ENCODE data around the gene GTF2F2. TPM values are rescaled to one million over a fixed set of nuclear protein-coding genes. Genes with fewer than 3 reads are reported as not detected.

GTF2F2 gene
- total RNA-seq, 1 donor from 2014 or later, result 18.9 TPM

DNA sequence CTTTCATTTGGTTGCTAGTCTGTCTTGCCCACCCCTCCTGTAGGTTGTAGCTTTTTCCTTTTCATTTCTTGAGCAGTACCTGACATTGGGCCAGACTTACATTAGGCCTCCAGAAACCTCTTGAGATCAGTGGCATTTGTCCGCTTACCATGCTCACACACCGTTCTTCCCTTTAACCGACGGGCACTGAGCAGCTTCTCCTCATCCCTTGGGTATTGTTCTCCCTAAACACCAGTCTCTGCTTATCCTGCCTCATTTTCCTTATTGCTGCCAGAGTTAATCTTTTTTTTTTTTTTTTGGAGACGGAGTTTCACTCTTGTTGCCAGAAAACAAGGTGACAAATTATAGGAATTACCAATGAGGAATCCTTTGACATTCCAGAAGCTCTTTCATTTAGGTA is 107.7 kb downstream of the GTF2F2 start:
- Histone ChIP-seq H3K27me3 (no peaks in the 10 kb centered on the region), H3K36me3 (no peaks in the 10 kb centered on the region), H3K27ac (no peak overlapping the region), H3K4me1 (peaks cover 9% of the 10 kb centered on the region), H3K9me3 (no peaks in the 10 kb centered on the region), H3K4me3 (no peak overlapping the region)
- no peak for DNase-seq (ENCODE audit: extremely low spot score in 2 of 2)
- TF ChIP-seq CTCF (IDR thresholded peaks at IDR 0.05) (no peak), POLR2A (IDR thresholded peaks at IDR 0.05) (no peak), POLR2AphosphoS5 (IDR thresholded peaks at IDR 0.05; ENCODE audit: insufficient read depth in 1 of 2, low read depth in 1 of 2) (no peak)
- intact Hi-C loops (cut with DNase I), result no loop called here

DNA sequence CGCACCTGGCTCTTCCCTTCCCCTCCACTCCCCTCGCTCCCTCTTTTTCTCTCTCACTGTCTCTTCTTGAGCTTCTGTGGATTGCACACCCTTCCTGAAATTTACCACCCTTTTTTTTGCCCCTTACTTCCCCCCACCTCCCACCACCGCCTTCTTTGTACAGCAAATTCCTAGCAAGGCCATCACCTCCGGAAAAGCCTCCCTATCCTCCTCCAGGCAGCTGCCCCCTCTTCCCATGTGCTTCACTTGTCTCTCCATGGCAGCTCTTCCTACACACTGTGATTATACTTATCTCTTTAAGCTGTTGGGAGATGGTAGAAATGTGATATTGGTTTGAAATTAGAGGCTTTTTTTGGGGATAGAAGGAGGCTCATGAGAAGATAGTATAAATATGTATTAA is 108.9 kb downstream of the GTF2F2 start:
- TF ChIP-seq POLR2AphosphoS5 (IDR thresholded peaks at IDR 0.05; ENCODE audit: insufficient read depth in 1 of 2, low read depth in 1 of 2), result no peak
- no peak for TF ChIP-seq POLR2A (IDR thresholded peaks at IDR 0.05)
- TF ChIP-seq CTCF (IDR thresholded peaks at IDR 0.05), result no peak
- H3K36me3 ChIP-seq, result no peaks in the 10 kb centered on the region
- intact Hi-C loops (cut with DNase I), result no loop called here
- DNase-seq (ENCODE audit: extremely low spot score in 2 of 2), result no peak
- H3K4me3 ChIP-seq, result no peak overlapping the region
- H3K9me3 ChIP-seq, result no peaks in the 10 kb centered on the region
- H3K27me3 ChIP-seq, result no peaks in the 10 kb centered on the region
- peaks cover 9% of the 10 kb centered on the region for H3K4me1 ChIP-seq
- no peak overlapping the region for H3K27ac ChIP-seq

DNA sequence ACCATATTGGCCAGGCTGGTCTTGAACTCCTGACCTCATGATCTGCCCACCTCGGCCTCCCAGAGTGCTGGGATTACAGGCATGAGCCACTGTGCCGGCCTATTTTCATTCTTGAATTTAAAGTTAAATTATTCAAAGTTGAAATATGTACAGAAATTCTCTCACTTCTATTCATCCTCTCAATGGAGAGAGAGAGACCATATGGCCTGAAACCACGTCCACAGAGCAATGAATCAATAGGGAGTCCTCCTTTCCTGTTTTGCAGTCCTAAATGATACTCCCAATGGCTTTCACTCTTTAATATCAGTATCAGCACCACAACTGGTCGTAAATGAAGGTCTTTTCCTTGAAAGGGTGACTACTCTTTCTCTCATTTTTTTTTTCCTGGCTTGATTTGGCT is 111.0 kb downstream of the GTF2F2 start:
- no peak overlapping the region for H3K4me3 ChIP-seq
- H3K9me3 ChIP-seq, result no peaks in the 10 kb centered on the region
- no peaks in the 10 kb centered on the region for H3K27me3 ChIP-seq
- TF ChIP-seq CTCF (IDR thresholded peaks at IDR 0.05) (no peak), POLR2A (IDR thresholded peaks at IDR 0.05) (no peak), POLR2AphosphoS5 (IDR thresholded peaks at IDR 0.05; ENCODE audit: insufficient read depth in 1 of 2, low read depth in 1 of 2) (no peak)
- no peaks in the 10 kb centered on the region for H3K36me3 ChIP-seq
- intact Hi-C loops (cut with DNase I), result no loop called here
- no peak overlapping the region for H3K27ac ChIP-seq
- no peaks in the 10 kb centered on the region for H3K4me1 ChIP-seq
- no peak for DNase-seq (ENCODE audit: extremely low spot score in 2 of 2)

DNA sequence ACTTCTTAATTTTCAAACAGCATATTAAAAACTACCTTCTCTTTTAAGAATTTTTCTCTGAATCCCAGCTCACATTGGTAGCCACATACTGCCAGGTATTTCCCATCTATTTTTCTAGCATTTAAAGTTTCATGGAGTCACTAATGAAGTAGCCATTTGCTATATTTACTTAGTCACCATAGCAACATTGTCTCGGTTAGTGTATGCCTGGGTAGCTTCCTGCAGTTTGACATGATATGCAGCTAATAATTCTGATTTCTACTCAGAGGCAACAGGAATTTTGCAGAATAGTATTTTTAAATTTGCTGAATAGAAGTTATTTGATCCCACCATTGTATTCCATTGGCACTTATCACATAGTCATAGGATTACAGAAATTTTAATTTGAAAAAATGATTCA is 111.4 kb downstream of the GTF2F2 start:
- Histone ChIP-seq H3K4me3 (no peak overlapping the region), H3K27ac (no peak overlapping the region), H3K4me1 (no peaks in the 10 kb centered on the region), H3K9me3 (no peaks in the 10 kb centered on the region), H3K36me3 (no peaks in the 10 kb centered on the region), H3K27me3 (no peaks in the 10 kb centered on the region)
- TF ChIP-seq CTCF (IDR thresholded peaks at IDR 0.05) (no peak), POLR2AphosphoS5 (IDR thresholded peaks at IDR 0.05; ENCODE audit: insufficient read depth in 1 of 2, low read depth in 1 of 2) (no peak), POLR2A (IDR thresholded peaks at IDR 0.05) (no peak)
- intact Hi-C loops (cut with DNase I), result no loop called here
- DNase-seq (ENCODE audit: extremely low spot score in 2 of 2), result no peak

GRCh38 chr13:45232591-45232990 is 112.3 kb downstream of the GTF2F2 start:
- intact Hi-C loops (cut with DNase I), result no loop called here

More at GRCh38 chr13:45232591-45232990, 112.3 kb downstream of the GTF2F2 start:
- Histone ChIP-seq H3K4me1 (no peaks in the 10 kb centered on the region), H3K27ac (no peak overlapping the region), H3K27me3 (no peaks in the 10 kb centered on the region), H3K9me3 (no peaks in the 10 kb centered on the region), H3K36me3 (no peaks in the 10 kb centered on the region), H3K4me3 (no peak overlapping the region)
- TF ChIP-seq CTCF (IDR thresholded peaks at IDR 0.05) (no peak), POLR2AphosphoS5 (IDR thresholded peaks at IDR 0.05; ENCODE audit: insufficient read depth in 1 of 2, low read depth in 1 of 2) (no peak), POLR2A (IDR thresholded peaks at IDR 0.05) (no peak)
- DNase-seq (ENCODE audit: extremely low spot score in 2 of 2), result no peak
